GM18511 (cell line): ENCODE data around the gene ARMC2.
"Not testable (repeated sequence)": the region's sequence is repeated elsewhere in the genome, so short reads cannot be mapped to it uniquely, and the experiment has no call there.

Experiments used
- ATAC-seq: cut with Tn5 transposase; IDR thresholded peaks from one replicate; pipeline ENCODE4 v1.9.1; 2021; ENCODE audit warnings: mild to moderate bottlenecking, moderate library complexity; ENCODE audit not compliant: unreplicated experiment

The ARMC2 gene

GRCh38 chr6:108904741-108905140 is 56.5 kb downstream of the ARMC2 start:
- ATAC-seq = peak; percentile 100

GRCh38 chr6:108914235-108915022 is 66.2 kb downstream of the ARMC2 start:
- ATAC-seq = no peak

- ATAC-seq = no peak
Observed at GRCh38 chr6:108915258-108915657, 67.0 kb downstream of the ARMC2 start.

GRCh38 chr6:108916026-108916686 is 67.9 kb downstream of the ARMC2 start:
- ATAC-seq = no peak

GRCh38 chr6:108920751-108921150 is 72.5 kb downstream of the ARMC2 start:
- ATAC-seq = no peak

- ATAC-seq = no peak
Observed at GRCh38 chr6:108921547-108922361, 73.5 kb downstream of the ARMC2 start.

GRCh38 chr6:108922499-108922898 is 74.3 kb downstream of the ARMC2 start:
- no peak for ATAC-seq

GRCh38 chr6:108927927-108928326 is 79.7 kb downstream of the ARMC2 start:
- ATAC-seq = no peak

GRCh38 chr6:108928650-108929049 is 80.4 kb downstream of the ARMC2 start:
- ATAC-seq = no peak

GRCh38 chr6:108931090-108931489 is 82.9 kb downstream of the ARMC2 start:
- ATAC-seq = not testable (repeated sequence)

GRCh38 chr6:108937170-108937569 is 88.9 kb downstream of the ARMC2 start:
- ATAC-seq = no peak

- ATAC-seq = no peak
Observed at GRCh38 chr6:108940741-108941140, 92.5 kb downstream of the ARMC2 start.

GRCh38 chr6:108941281-108941680 is 93.1 kb downstream of the ARMC2 start:
- ATAC-seq = no peak

GRCh38 chr6:108941859-108942258 is 93.6 kb downstream of the ARMC2 start:
- no peak for ATAC-seq

- ATAC-seq = no peak
Observed at GRCh38 chr6:108942556-108943492, 94.6 kb downstream of the ARMC2 start.

GRCh38 chr6:108944071-108944470 is 95.8 kb downstream of the ARMC2 start:
- ATAC-seq = no peak

GRCh38 chr6:108944707-108945680 is 96.8 kb downstream of the ARMC2 start:
- ATAC-seq = no peak

GRCh38 chr6:108945681-108946159 is 97.5 kb downstream of the ARMC2 start:
- ATAC-seq = no peak

- no peak for ATAC-seq
Observed at GRCh38 chr6:108946695-108947094, 98.5 kb downstream of the ARMC2 start.
